Stimulated activated CD4-positive, alpha-beta T cell treated with anti-CD3 and anti-CD28 coated beads, Interleukin-15, amount 100 ng/mL, for 48 hours (primary cell): Measurements from ENCODE around the gene MGAT5.

Experiments used
- DNase-seq, 2 donors: peaks; one replicate each; pipeline ENCODE4 v3.0.0-alpha.2; 2020; ENCODE audit warnings: low read depth in 2 of 2

Gene MGAT5

DNA sequence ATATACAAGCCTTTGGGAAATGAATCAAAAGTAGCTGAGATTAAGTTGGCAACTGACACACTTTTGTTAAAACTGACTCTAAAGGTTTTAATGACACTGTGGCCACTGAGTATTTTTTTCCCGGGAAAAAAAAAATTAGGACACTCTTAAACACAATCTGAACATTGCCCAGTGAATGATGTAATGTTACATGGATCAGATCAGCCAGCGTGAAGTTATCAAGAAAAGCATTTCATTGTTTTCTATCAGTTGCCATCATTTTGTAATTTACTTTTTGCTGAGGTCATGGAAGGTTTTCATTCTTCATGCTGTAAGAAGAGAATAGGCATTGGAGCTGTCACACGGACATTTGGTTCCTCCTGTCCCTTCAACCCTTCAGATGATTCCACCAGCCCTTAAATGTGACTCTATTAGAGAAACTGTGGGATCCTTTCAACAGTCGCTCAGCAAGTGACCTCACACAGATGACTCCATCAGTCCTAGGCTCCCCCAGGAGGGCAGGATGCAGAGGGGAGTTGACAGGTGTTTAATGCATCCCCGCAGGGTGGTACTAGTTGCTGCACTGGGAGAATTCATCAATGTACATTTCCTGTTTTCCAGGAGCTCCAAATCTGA lies 164.2 kb downstream of the MGAT5 start:
- no peak for DNase-seq

DNA sequence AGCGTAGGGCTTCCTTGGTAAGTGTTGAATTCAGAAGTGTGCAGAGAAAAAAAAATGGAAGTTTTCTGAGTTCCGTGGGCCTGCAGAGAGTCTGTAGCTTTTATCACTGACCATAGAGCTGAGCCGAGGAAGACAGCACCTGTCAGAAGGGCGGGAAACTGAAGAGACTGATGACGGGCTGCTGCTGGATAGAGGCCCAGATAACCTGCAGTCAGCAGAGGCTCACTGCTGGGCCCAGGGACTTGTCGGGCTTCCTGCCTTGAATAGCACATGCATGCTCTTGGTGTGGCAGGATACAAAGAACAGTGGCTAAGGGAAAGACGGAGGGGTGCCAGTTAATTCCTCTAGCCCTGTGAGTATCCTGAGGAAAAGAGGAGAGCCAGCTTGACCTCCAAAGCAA lies 166.4 kb downstream of the MGAT5 start:
- no peak for DNase-seq

DNA sequence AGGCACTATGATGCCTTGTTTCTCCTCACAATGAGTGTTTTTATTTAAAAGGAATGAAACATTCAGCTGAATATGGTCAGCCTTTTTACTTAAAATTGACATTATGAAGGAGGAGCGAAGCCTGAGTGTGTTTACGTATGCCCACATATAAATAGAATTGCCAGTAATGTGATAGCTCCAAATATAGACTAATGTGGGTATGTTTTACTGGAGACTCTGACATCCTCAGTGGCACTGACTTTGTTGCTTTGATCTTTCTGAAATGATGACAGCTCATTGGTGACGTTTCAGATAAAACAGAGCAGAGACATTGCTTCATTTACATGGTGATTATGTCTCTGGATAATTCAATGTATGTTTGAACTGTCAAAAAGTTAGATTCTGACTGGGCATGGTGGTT lies 167.0 kb downstream of the MGAT5 start:
- no peak for DNase-seq

DNA sequence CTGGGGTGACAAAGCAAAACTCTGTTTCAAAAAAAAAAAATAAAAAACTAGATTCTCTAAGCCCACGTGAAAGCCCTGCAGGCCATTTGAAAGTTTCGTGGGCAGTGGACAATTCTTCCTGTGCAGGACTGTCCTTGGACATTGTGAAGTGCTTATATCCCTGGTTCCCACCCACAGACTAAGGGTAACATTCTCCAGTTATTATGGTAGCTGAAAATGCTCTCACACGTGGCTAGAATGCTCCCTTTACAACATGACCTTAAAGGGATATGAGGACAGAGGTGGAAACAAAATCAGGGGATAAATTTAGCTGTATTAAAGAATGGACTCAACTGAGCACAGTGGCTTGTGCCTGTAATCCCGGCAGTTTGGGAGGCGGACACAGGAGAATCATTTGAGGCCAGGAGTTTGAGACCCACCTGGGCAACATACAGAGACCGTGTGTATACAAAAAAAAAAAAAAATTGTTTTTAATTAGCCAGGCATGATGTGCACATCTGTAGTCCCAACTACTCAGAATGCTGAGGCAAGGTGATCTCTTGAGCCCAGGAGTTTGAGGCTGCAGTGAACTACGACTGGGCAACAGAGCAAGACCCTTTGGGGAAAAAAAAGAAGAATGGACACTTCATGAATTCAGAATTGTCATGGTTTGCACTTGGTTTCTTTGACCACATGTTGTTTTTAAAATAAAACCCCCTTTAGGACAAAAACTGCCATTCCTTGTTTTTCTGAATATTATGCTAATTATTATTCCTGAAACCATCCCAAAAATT lies 167.9 kb downstream of the MGAT5 start:
- no peak for DNase-seq

DNA sequence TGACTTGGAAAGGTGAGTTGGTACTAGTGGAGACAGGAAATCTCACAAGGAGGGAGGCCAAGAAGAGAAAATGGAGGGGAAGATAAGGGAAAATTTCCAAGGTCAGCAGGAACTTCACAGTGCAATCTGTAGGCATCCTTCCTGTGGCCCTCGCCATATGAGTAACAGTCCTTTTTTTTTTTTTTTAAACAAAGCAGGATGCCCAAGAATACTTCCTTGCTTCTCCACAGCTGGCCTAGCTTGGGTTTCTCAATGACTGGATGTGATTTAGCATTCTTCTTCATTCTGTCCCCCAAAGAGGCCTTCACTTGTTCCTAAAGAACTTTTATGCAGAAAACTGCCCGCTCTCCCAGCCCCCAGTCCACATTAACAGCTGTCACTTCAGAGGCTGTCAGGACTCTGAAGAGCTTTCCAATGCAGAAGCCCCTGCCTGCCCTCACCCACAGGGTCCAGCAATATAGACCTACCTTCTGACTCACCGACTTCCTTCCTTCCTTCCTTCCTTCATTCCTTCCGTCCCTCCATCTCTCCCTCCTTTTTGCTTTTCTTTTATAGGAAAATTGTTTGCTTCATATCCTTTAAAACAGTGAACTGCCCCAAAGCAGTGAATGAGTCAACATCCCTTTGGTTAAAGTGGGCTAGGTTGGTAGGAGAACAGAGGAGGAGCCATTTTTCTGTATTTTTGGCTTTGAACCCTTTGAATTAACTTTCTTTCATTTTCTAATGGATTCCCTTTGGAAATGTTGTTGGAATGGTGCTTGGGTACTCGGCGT lies 172.0 kb downstream of the MGAT5 start:
- DNase-seq: no peak

DNA sequence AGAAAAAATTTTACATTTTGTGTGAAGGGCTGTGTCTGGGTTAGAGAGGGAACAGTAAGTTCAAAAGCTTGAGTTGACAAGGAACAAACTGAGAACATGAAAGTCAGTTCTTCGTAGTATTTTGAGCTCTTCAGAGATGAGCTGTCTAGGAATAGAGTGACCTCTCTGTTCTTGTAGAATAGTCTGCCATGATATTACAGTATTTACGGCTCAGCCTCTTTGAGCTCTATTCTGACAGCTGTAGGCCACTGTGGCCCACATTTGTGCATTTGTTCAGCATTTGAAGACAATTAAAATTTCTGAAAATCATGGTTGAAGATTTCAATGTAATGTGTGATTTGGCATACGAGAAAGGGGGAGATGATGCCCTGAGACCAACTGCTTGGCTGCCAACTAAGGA lies 172.8 kb downstream of the MGAT5 start:
- no peak for DNase-seq

DNA sequence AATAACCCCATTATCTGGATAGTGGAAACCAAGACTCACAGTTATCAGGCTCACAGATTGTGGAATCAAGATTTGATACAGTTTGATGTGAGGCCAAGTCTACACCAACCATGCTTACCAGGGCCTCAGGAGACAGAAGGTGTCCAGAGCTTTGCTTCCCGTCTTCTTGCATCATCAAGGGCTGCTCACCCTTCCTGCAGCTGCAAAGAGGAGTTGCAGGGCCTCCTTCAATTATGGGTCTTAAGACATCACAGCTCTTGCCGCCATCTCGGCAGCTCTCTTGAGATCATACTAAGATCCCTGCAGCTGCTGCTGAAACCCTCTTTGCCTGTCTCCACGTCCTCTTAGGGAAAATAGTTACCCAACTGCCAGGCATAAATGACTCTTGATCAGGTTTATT lies 176.0 kb downstream of the MGAT5 start:
- no peak for DNase-seq

DNA sequence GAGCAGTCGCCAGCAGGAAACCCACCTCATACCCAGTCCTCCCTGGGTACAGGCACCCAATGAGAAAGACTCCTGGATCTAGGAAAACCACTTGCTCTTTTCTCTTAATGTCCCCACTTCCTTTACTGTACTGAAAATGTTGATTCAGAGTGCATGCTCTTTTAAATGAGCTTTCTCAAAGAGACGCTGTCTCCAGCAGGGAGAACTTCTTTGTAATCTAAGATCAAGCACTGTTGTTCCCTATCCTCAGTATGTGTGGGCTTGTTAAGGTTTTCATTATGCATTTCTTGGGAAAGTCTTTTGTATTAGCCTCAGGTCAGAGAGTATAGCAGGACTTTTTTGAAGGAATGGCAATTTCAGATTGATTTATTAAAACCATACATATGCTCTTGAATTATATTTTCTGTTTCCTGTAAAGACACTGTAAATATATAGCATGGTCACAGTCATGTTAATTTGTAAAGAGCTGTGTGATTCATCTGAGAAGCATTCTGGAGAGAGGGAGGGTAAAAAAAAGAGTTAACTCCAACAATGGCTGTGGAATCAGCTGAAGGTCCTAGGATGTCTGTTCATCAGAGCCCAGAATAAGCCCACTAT lies 178.1 kb downstream of the MGAT5 start:
- DNase-seq: no peak

DNA sequence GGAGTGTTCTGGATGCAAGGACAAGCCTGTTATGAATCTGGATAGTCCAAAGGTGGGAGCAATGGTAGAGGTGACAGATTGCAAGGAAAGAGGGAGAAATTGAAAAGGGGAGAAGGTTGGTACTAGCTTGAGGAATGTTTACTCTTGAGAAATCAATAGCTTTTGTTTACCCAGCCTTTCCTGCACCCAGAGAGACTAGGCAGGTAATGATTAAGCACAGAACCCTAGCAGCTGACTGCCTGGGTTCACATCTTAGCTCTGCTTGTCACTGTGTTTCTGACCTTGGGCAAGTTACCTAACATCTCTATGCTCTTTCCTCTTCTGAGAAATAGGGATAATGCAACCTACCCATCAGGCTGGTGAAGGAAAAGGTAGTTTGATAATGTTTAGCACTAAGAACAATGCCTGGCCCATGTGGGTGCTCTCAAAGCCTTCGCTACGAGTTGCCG lies 178.6 kb downstream of the MGAT5 start:
- DNase-seq: no peak

DNA sequence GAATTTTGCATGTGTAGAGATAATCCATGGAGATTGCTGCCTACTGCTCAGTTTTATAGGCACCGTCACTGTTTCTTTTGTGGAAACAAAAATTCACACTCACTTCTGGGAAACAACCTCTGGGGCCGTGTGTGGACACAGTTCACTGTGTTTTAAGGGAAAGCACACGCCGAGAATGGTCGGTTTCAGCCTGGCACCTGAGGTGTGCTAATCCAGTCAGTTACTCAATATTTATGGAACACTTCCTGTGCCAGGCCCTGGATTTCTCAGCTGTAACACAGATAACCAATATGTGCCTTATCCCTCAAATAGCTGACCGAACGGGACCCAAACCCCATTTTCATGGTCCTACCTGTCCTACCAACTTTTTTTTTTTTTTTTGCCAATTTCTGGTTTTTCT lies 179.6 kb downstream of the MGAT5 start:
- DNase-seq: no peak

DNA sequence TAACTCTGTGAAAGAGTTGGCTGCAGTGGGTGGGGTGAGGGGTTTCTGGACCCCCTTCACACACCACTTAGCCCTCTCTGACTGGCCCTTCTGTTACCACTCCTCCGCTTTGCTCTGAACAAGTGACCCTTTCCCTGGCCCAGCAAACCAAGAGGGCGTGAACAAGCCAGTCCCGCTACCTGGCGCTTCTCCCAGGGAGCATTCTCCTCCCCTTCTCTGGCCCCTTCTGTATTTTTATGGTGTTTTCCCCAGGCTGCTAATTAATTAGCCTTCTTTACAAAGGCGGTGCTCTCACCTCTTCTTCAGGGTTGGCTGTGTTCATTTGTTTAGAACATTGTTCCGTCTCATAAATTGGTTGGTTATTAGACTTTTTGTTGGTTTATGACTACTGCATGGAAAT lies 180.1 kb downstream of the MGAT5 start:
- DNase-seq: no peak

DNA sequence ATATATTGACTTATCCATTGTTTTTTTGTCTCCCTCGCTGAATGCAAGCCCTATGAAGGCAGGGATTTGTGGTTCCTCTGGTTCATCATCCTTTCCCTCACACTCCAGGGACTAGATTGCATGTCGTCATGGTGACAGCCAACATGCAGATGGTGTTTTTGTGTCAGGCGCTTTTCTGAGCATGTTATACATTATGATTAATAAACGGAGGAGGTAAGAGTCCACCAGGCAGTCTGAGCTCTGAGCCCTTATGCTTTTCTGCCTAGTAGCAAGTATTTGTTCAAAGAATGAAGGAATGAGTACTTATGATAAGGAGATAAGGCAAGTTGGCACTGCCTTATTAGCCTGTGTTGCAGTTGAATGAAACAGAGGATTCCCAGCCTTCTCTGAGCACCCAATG lies 181.6 kb downstream of the MGAT5 start:
- no peak for DNase-seq

DNA sequence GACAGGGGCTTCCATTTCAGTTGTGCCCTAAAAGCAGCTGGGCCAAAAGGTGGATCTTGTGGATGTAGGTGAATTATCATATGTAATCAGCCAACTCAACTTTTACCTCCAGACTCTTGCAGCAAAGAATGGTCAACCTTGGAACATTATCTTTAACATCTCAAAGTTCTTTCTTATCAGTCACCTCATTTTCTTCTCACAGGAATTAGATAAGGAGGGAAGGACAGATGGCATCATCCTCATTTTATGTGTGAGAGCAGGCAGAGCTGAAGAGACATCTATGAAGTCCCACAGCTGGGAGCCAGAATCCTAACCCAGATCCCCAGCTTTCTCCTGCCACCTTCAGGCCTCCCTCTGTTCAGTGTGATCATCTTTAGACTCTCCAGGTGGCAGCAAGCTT lies 182.1 kb downstream of the MGAT5 start:
- no peak for DNase-seq

DNA sequence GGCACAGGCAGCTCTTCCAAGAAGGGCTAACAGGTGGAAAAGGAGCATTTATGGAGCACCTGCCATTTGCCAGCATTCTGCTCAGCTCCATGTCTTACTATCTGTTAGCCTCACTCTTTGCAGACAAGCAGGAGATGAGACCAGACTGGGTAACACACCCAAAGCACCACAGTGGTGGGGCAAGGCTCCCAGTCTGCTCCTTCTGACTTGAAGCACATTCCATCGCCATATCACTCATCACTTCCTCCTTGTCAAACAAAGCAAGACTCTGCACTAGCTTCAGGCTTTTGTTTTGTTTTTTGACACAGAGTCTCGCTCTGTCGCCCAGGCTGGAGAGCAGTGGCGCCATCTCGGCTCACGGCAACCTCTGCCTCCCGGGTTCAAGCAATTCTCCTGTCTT lies 182.8 kb downstream of the MGAT5 start:
- no peak for DNase-seq

DNA sequence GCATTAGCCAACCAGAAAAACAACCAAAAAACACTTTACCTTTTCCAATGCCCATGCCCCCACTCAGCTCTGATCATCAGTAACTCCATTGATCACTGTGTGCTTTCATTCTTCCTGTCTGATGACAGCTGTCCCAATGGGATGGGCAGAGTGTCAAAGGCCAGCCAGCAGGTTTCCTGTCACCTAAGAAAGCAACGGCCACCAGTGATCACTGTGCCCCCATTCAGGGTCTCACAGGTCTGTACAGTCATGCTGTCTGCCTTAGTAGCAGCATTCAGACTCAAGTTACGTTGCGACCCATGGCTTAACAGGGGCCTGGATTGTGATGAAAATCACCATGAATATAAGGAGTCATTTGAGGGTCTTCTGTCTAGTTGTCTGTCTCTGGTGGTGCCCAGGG lies 184.5 kb downstream of the MGAT5 start:
- no peak for DNase-seq

DNA sequence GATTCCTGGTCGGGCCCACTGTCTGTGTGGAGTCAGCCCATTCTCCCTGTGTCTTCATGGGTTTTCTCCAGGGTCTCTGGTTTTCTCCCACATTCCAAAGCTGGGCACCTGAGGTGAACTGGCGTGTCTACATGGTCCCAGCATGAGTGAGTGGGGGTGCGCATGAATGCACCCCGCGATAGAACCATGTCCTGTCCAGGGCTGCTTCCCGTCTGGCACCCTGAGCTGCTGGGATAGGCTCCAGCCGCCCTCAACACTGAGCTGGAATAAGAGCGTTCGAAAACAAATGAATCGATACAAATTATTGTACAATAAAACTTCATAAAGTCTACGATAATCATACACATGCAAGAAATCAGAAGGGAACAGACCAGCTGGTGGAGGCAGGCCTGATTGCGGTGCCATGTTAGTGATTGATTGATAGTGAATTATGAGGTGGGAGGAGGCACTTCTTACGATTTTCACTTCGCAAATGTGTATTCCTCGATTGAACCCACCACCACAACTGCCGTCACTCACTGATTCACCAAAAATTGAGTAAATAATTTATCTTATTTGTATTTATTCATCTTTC lies 186.6 kb downstream of the MGAT5 start:
- DNase-seq: no peak

DNA sequence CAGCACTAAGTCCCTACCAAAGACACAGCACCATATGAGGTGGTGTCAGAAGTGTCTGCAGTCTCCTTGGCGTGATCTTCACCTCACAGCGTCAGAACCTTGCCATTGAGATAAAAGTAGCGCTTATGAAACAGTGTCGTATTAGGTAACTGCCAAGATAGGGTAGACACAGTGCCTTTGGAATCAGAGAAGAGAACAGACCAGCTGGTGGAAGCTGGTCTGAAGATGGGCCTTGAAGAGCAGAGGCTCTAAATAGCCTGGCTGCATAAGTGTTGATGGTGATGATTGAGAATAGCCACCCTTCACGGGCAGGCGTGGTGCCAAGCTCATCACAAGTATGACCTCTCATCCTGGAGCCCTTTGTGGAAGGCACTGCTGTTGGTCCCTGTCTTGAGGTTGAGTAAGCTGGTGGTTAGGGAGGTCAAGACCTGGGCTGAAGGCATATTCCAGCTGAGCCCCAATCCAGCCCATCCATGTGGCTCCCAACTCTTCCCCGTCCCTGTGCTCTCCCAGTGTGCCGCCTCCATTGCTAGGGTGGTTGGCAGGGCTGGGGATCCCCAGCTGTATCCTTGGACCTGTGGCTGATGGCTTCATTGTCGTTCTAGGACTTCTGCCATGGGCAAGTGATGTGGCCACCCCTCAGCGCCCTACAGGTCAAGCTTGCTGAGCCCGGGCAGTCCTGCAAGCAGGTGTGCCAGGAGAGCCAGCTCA lies 187.4 kb downstream of the MGAT5 start:
- no peak for DNase-seq

DNA sequence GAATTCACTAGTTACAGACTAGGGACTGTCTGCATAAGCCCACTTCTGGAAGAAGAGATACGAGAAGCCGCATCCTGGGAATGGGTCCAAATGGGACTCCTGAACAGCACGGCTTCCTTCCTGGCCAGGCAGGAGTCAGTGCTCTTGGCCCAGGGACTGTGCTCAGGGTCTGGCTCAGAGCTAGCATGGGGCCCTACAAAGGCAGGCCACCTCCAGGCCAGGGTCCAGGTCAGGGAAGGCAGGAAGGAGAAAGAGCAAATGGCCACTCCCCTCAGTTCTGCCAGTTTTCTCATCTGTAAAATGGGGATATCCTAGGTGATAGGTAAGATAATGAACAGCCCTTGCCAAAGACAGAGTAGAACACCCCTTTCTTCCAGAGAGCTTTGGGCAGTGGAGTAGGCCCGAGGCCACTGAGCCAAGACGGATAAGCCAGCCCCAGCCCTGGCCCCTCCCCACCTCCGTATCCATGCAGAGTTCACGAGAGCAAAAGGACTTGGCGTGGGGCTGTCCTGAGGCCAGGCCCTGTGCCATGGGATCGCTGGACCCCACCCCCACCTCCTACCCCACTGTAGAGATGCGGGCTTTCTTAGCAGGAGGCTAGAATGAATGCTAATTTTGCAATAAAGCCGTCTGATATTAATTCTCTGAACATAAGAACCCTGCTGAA lies 190.1 kb downstream of the MGAT5 start:
- DNase-seq: no peak

DNA sequence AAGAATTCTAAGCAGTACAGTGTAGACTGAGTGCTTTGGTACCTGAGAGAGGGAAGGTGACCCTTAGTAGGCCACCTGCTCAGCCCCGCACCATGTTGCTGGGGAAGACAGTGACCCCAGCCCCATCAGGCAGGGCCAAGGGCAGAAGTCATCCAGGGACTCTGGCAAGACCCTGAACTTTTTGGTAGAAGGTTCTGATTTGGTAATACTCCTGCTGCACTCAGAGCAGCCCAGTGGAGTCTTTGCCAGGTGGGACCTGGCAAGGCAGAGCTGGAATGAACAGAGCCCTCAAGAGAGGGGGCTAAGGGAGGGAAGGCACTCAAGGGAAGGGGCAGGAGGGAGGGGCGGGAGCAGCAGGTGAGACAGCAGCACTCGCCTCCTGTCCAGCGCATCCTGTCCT lies 191.2 kb downstream of the MGAT5 start:
- DNase-seq: no peak

DNA sequence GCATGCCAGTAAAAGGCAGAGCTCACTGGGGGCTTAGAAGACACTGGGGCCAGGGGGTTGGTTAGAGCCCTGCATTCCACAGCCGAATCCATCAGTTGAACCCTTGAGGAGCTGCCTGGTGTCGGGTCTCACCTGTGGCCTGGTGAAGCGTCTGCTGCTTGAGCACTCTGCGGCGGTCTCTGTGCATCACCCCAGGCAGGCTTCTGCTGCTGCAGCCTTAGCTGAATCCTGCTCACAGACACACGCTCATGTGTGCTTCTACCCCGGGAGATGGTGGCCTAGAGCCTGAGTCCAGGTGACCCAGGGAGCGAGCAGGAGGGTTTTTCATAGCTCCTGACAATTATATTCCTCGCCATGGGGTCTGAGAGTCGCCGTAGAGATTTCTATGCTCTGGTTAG lies 192.1 kb downstream of the MGAT5 start:
- DNase-seq: no peak
